ENCODE results near the gene CHPT1.

Gene CHPT1

GRCh38 chr12:101694986-101695385 is 2.5 kb upstream of the CHPT1 start (continued):
- TF ChIP-seq OSR1 (CRISPR knock-in tag; IDR thresholded peaks at IDR 0.05) (no peak), PATZ1 (CRISPR knock-in tag; IDR thresholded peaks at IDR 0.05; ENCODE audit: borderline replicate concordance) (no peak), CSRNP3 (CRISPR knock-in tag; IDR thresholded peaks at IDR 0.05) (no peak), CSDC2 (CRISPR knock-in tag; IDR thresholded peaks at IDR 0.05) (no peak), BACH2 (CRISPR knock-in tag; IDR thresholded peaks at IDR 0.05; ENCODE audit: borderline replicate concordance) (no peak)

- TF ChIP-seq TOX (CRISPR knock-in tag; IDR thresholded peaks at IDR 0.05; ENCODE audit: borderline replicate concordance) (no peak), BACH2 (CRISPR knock-in tag; IDR thresholded peaks at IDR 0.05; ENCODE audit: borderline replicate concordance) (no peak), RARB (CRISPR knock-in tag; IDR thresholded peaks at IDR 0.05) (no peak), ZNF70 (CRISPR knock-in tag; IDR thresholded peaks at IDR 0.05) (no peak), TSHZ2 (CRISPR knock-in tag; IDR thresholded peaks at IDR 0.05) (no peak), PATZ1 (CRISPR knock-in tag; IDR thresholded peaks at IDR 0.05; ENCODE audit: borderline replicate concordance) (no peak), CREB5 (CRISPR knock-in tag; IDR thresholded peaks at IDR 0.05; ENCODE audit: low read depth) (no peak), TCF4 (CRISPR knock-in tag; IDR thresholded peaks at IDR 0.05; ENCODE audit: borderline replicate concordance) (no peak), SNAI2 (CRISPR knock-in tag; IDR thresholded peaks at IDR 0.05) (no peak), CSDC2 (CRISPR knock-in tag; IDR thresholded peaks at IDR 0.05) (no peak), OSR1 (CRISPR knock-in tag; IDR thresholded peaks at IDR 0.05) (no peak), ZC3H10 (CRISPR knock-in tag; IDR thresholded peaks at IDR 0.05) (no peak), ZFP30 (CRISPR knock-in tag; IDR thresholded peaks at IDR 0.05) (no peak), ISL1 (CRISPR knock-in tag; IDR thresholded peaks at IDR 0.05) (no peak), ZFP3 (CRISPR knock-in tag; IDR thresholded peaks at IDR 0.05) (no peak), POU6F1 (CRISPR knock-in tag; IDR thresholded peaks at IDR 0.05; ENCODE audit: borderline replicate concordance, low read depth) (no peak)
- ATAC-seq, result no peak
These were observed 1.7 kb upstream of the CHPT1 start for GRCh38 chr12:101695706-101696105.
